ENCODE results near the gene BCO1. TPM values are rescaled to one million over a fixed set of nuclear protein-coding genes. Genes with fewer than 3 reads are reported as not detected.

BCO1 gene
- total and polyA plus RNA-seq, 2 of the 4 experiments (the other 2 are of a cell fraction) = not detected

DNA sequence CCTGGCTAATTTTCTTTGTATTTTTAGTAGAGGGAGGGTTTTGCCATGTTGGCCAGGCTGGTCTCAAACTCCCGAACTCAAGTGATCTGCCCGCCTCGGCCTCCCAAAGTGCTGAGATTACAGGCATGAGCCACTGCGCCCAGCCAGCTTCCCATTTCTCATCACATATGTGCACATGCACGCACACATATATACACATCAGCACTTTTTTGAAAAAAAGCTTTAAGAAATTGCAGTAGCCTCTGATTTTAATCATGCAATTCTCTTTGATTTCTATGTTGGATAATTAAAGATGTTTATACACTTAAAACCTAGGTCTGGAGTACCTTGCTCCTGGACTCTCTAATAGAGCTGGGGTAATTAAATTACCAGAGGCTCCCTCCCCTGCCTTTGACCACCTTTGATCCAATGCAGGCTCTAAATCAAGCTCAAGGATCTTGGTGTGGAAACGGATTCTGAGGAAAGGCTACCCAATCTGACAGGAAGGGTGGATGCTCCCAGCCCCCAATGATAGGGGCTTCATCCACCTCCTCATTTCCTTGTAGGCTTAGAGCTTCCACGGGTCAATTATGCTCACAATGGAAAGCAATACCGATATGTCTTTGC is 46.6 kb downstream of the BCO1 start:
- no peak overlapping the region for H2BK15ac ChIP-seq (ENCODE audit: low read depth, low read length)
- H3K9me1 ChIP-seq (ENCODE audit: insufficient read depth, low read length) = no peaks in the 10 kb centered on the region
- no peak overlapping the region for H4K91ac ChIP-seq (ENCODE audit: insufficient read depth, low read depth, low read length)
- H2AK9ac ChIP-seq (replicated peaks; ENCODE audit: low read depth, low read length, poor library complexity) = peak overlapping the region; percentile 42
- no peaks in the 10 kb centered on the region for H3K4me1 ChIP-seq (ENCODE audit: control insufficient read depth, insufficient read depth, low read length)
- no peaks in the 10 kb centered on the region for H4K20me1 ChIP-seq (ENCODE audit: insufficient read depth, low read length)
- no peak overlapping the region for H3K14ac ChIP-seq (replicated peaks; ENCODE audit: low read depth, low read length)
- H3K23ac ChIP-seq (ENCODE audit: low read depth, low read length) = no peak overlapping the region
- H3K56ac ChIP-seq (ENCODE audit: extremely low read depth, insufficient read depth, low read length) = no peak overlapping the region
- H2AK5ac ChIP-seq (ENCODE audit: low read depth, low read length) = no peak overlapping the region
- no peak overlapping the region for H3K18ac ChIP-seq (ENCODE audit: low read depth, low read length)
- no peak overlapping the region for H3K4ac ChIP-seq (ENCODE audit: low read depth, low read length)
- H3K4me3 ChIP-seq (ENCODE audit: insufficient read depth, low read depth, low read length) = no peak overlapping the region
- BruUV-seq (replicated peaks) = no TSS peak
- in situ Hi-C loops (cut with MboI; ENCODE audit: low sequenced_read_pairs) (no loop called here), intact Hi-C loops (cut with micrococcal nuclease) (no loop called here), dilution Hi-C loops (cut with HindIII; ENCODE audit: low sequenced_read_pairs, unreplicated experiment) (no loop called here)
- ATAC-seq (ENCODE audit: low read depth) = no peak
- no peak for DNase-seq
- ChIA-PET CTCF (no interaction called here), POLR2A (ENCODE audit: unreplicated experiment) (no interaction called here)
- H4K5ac ChIP-seq (ENCODE audit: low read depth, low read length) = no peak overlapping the region
- TF ChIP-seq MAFK (IDR thresholded peaks at IDR 0.05; ENCODE audit: low read depth, low read length) = no peak
- no peak for TF ChIP-seq MAZ (IDR thresholded peaks at IDR 0.05; ENCODE audit: borderline replicate concordance, low read depth, low read length)
- TF ChIP-seq BHLHE40 (IDR thresholded peaks at IDR 0.05; ENCODE audit: low read depth, low read length) = no peak
- TF ChIP-seq, protein P1, sequence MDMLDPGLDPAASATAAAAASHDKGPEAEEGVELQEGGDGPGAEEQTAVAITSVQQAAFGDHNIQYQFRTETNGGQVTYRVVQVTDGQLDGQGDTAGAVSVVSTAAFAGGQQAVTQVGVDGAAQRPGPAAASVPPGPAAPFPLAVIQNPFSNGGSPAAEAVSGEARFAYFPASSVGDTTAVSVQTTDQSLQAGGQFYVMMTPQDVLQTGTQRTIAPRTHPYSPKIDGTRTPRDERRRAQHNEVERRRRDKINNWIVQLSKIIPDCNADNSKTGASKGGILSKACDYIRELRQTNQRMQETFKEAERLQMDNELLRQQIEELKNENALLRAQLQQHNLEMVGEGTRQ (IDR thresholded peaks at IDR 0.05; ENCODE audit: low read depth, low read length) = no peak
- no peak for TF ChIP-seq RFX5 (IDR thresholded peaks at IDR 0.05; ENCODE audit: low read depth, low read length)
- no peak for TF ChIP-seq FOS (IDR thresholded peaks at IDR 0.05; ENCODE audit: low read depth, low read length)
- H3K9ac ChIP-seq (ENCODE audit: low read depth, low read length) = no peak overlapping the region
- no peaks in the 10 kb centered on the region for H3K79me1 ChIP-seq (ENCODE audit: low read depth in 1 of 2, low read length in 2 of 2)
- 80% methylated on average over 5 of the region's 8 CpGs; no CpG with 5 or more reads in 1 of the 2 experiments for WGBS, 2 experiments (ENCODE audit: extremely low coverage in 2 of 2, insufficient read length in 1 of 2)
- no peak overlapping the region for H4K8ac ChIP-seq (ENCODE audit: low read depth in 2 of 2, low read length in 2 of 2)
- no peaks in the 10 kb centered on the region for H3K9me3 ChIP-seq (ENCODE audit: control insufficient read depth, insufficient read depth, low read length)
- no peak overlapping the region for H2BK20ac ChIP-seq (ENCODE audit: low read depth, low read length)
- H3K36me3 ChIP-seq (ENCODE audit: control insufficient read depth, insufficient read depth, low read length) = no peaks in the 10 kb centered on the region
- H3K27me3 ChIP-seq (ENCODE audit: control insufficient read depth, insufficient read depth, low read length) = peaks cover under 1% of the 10 kb centered on the region; the same call in 1 of the 2 replicates
- H2BK120ac ChIP-seq (ENCODE audit: low read depth, low read length) = no peak overlapping the region
- H3K27ac ChIP-seq (ENCODE audit: insufficient read depth, low read length) = no peak overlapping the region
- H3K4me2 ChIP-seq (ENCODE audit: low read depth, low read length) = no peak overlapping the region
- H2BK5ac ChIP-seq (ENCODE audit: low read depth, low read length, poor library complexity, severe bottlenecking) = no peak overlapping the region
- no peak overlapping the region for H2AFZ ChIP-seq (replicated peaks; ENCODE audit: low read length, poor library complexity)

All from IMR-90 (cell line).